Stimulated activated CD8-positive, alpha-beta memory T cell treated with anti-CD3 and anti-CD28 coated beads, Interleukin-15, amount 100 ng/mL, for 1 hour (primary cell): ENCODE measurements around the gene LIPJ.

ENCODE experiments used
- DNase-seq: peaks from one replicate; pipeline ENCODE4 v3.0.0-alpha.2; 2020; ENCODE audit warnings: low read depth

LIPJ gene

DNA sequence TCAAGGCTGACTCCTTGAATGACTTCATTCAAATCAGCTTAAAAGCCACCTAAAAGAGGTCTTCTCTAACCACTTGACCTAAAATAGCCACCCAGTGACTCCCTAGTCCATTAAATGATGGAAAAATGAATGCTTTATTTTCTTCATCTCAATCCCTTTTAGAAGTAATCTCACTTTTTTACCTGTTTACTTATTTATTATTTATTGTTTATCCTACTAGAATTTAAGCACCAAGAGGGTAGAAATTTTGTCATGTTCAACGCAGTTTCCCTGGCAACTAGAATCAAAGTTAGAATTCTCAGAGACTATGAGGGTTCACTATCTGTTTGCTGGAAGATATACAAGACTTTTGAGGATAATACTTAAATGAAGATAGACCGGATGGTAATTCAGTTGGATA is at the start of gene LIPJ:
LIPJ (plus strand) TSS at position 301 of the 400 bp plus-strand sequence. CDS start 3,926 bp downstream, outside the sequence.
- DNase-seq, result no peak

DNA sequence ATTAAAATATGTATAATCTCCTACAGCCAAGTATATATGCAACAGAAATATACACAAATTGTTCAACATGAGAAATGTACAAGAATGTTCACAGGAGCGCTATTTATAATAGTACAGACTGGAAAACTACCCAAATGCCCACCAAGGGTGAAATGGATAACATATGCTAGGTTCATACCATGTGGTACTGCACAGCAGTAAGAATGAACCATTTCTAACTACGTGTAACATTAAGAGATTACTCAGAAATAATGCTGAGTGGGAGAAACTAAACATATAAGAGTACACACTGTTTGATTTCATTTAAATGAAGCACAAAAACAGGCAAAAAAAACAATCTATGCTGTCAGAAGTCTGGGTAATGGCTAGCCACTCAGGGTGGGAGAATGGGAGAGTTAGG is 49.2 kb upstream of the LIPJ start:
- DNase-seq, result no peak

- DNase-seq, result no peak
These were observed 48.5 kb upstream of the LIPJ start for GRCh38 chr10:88538048-88538447.

DNA sequence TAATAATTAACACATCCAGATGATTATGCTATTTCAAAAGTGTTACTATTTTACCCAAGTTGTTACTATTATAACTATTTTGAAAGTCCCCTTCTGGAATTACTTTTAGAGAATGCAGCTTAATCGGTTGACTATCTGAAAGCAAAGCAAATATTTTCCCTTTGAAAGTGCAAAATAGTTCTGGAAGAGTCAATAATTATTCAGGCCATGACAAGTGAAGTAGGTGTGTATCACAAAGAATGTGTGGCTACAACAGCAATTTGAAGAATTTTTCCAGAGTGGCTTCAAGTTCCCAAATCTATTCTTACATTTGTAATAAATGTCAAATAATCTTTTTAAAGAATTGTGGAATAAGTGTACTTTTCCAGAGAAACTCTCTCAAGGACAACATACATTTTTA is 46.2 kb upstream of the LIPJ start:
- no peak for DNase-seq

DNA sequence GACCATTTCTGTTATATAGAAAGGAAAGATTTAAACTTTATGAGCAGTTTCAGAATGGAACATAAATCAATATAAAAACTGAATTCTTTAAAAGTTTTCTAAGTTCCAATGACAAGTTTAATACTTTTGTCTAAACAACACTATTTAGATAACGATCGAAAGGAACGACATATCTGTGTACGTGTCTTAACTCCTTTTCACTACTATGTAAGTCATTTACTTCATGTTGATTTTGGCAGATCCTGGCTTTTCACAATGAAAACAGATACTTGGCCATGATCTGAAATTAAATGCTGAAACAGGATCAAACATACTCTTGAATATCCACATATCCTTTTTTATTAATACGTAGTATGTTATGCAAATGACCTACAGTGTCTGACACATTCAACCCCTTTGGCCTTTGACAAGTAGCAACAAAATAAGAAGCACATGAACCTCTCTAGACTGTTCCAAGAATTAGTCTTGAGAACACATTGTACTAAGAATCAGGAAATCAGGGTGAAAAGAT is 45.4 kb upstream of the LIPJ start:
- no peak for DNase-seq

DNA sequence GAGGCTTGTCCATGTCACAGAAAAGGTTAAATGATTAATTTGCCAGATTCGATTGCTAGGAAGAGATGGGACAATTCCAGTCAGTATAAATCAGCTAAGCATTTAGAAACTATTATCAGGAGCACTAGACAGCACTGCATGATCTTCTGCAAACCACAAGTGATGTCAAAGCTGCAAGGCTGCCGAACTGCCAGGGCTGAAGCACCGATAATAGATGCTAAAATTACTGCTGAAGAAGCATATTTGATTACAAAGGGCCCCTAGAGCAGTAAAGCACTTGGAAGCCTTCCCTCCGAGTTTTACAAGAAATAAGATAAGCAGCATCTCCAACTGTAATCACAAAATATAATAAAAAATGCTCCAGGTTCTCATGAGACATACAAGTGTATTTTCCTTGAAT is 44.0 kb upstream of the LIPJ start:
- DNase-seq, result no peak

DNA sequence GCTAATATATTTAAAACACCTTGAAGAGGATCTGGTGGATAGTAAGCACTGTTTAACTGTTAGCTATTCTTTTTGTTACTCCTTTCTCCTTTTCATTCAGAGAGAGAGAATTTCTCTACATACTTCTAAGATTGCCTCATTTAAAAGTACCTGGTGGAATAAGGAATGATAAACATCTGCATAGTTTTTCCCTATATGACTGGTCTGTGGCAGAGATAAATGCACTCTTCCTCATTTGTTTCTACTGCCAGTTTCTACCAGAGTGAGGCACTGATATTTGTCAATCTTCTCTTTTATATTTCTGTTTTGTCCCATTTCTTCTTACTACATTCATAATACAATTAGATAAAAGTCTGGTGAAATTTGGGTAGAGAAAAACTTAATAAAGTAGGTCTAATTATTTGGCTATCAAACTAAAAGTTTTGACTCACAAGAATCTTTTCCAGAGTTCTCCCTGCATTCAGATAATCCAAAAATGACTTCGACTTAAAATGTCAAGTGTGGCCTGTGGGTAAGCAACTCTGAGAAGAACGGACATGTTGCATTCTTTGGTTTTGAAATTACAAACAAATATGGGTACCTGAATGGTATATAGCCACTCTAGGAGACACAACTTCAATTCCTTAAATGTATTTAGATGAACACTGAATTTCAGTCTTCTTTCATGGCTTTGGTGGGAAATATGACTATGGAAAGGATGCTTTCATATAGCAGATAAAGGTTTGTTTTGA is 42.3 kb upstream of the LIPJ start:
- no peak for DNase-seq

- DNase-seq, result no peak
These were observed 41.2 kb upstream of the LIPJ start for GRCh38 chr10:88545359-88545758.

DNA sequence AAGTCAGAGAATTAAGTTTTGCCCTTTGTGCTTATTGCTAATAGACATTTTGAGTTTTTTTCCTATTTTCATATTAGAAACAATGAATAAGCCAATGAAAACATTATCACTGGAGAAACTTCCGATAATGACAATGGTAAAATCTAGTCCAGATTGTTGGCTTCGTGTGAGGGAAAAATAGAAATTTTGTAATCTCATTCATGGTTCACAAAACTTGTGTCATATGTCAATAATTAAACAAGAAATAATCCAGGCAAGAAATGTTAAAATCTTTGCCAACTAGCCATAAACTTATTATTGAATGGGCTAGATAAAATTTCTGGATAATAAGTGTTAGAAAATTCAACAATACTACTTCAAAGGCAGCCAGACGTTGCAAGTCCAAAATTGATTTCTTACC is 40.1 kb upstream of the LIPJ start:
- DNase-seq, result no peak

DNA sequence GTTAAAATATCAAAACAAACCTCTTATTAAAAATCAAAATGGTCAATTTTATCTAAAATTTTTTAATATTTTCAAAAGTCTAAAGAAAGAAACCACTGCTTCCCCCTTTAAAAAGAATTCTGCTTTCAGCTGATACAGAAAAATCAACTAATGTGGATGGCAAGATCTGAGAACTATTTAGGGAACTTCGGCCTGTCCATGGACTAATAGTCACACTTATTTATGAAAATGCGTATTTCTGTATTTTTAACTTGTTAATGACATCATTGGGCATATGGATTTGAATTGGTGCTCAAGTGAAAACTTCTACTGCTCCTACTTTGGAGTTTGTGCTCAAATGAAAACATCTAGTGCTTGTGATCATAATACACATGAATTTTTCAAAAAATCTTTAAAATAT is 35.3 kb upstream of the LIPJ start:
- DNase-seq, result no peak

GRCh38 chr10:88553116-88553752 is 33.3 kb upstream of the LIPJ start:
- peak; percentile 13 for DNase-seq

GRCh38 chr10:88555190-88555908 is 31.2 kb upstream of the LIPJ start:
- no peak for DNase-seq

DNA sequence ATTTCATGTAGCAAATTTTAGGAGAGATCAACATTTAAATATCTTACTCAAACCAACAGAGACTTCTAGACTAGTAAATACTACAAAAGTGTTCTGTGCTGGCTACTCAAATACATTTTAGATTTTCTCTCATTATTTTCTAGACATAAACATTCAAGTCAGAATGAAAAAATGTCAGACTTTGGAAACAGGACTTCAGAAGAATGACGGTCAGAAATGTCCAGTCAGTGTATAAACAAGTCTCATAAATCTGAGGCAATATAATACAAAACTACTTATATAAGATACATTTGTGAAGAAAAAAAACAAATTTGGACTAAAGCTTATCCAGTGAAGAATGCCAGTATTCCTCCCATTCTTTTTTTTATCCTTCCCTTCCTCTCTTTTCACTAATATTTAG is 29.3 kb upstream of the LIPJ start:
- DNase-seq, result no peak

DNA sequence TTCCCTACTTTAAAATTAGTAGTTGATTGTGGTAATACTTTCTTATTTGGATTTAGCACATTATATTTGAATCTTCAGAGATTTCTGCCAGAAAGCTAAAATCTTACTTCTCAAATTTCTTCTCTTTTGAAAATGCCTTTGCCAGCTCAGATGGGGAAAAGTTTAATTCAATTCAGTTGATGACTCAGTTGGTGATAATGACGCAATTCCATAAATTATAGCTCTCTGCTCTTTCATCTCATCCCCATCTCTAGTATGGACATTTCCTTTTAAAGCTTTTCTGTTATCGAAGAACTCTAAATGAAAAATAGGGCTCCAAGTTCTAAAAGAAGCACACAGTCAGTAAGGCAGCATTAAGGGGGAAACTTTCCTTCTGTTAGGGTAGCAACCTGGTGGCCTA is 28.9 kb upstream of the LIPJ start:
- DNase-seq, result no peak

GRCh38 chr10:88562152-88562551 is 24.4 kb upstream of the LIPJ start:
- DNase-seq, result no peak

DNA sequence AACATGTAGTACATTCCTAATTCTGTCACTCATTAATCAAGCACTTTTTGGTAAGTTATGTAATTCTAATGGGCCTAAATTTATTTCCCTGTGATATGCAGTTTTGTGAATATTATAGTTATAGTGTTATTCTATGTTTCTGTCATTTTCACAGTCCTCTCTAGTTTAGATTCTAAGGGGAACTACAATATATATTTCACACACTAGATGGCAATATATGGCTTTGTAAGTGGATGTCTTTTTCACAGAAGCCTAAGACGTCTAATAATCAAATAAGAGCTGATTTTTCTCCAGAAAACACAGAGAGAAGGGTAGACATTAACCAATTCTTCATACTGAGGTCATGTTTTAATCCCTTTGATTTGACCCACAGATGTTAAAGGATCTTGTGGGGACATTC is 21.5 kb upstream of the LIPJ start:
- DNase-seq, result no peak

GRCh38 chr10:88582411-88582805 is 4.2 kb upstream of the LIPJ start:
- DNase-seq, result no peak

DNA sequence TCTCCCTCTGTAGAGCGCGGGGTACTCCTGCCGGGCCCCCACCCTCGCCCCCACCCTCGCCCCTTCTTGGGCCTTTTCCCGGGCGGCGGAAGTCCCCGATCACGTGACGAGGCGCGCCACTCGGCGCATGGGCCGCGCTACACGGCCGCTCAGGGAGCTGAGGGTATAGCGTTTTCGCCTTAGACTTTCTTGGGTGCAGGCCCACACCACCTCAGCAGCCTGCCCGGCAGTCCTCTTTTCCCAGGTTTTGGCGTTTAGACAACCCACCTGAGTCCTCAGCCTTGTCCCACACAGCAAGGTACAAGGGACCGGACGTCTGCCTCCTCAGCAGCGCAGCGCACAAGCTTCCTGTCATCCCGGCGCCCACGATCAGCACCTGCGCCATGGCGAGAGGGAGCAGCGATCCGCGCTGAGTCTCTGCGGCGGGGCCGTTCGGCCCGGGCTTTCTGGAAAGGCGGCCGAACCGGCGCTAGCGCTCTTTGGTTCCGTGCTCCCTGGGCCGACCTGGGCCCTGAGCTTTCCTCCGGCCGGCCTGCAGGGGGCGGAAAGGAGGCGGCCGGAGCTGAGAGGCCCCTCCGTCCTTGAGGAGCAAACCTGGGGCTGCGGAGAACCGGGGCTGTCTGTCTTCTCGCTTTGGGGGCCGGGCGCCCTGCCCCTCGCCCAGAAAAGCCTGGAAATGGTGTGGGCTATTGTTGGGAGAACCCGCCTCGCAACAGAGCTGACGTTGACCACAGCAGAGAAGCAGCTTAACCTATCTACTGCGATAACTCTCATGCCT is 3.6 kb upstream of the LIPJ start, which contains the start of gene RNLS:
RNLS (minus strand) TSS at position 513 of the 778 bp plus-strand sequence.
- peak; percentile 29 for DNase-seq

DNA sequence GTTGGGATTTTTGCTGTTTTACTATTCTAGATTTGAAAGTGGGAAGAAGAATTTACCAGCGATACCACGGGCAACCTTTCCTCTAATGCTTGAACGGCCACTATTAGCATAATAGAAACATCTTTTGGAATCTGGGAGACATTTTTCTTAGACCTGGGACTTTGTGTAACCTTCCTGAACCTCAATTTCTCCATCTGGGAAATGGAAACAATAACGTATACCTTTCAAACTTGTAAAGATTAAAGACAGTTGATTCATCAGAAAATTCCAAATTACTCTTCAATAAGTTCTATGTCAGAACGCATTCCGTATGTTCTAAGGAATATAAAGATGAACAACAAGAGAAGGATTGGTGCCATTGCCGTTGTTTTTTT is 3.0 kb upstream of the LIPJ start:
- no peak for DNase-seq

DNA sequence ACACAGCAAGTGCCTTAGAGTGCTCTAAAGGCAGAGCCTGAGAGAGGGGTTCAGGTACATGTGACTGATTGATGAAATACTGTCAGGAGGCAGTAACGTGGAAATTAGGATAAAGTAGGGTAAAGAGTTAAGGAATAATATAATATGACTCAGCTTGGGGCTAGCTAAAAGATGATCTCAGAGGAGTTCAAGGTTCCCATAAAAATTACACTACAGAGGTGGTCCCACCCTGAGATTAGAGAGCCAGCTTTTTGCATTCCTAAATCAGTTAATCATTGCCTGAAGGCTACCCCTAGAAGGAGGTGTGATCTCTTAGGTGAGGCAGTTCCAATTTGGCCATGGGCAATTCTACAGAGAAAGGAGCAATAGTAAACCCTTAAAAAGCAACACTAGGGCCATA is 5.8 kb downstream of the LIPJ start:
- DNase-seq, result no peak

DNA sequence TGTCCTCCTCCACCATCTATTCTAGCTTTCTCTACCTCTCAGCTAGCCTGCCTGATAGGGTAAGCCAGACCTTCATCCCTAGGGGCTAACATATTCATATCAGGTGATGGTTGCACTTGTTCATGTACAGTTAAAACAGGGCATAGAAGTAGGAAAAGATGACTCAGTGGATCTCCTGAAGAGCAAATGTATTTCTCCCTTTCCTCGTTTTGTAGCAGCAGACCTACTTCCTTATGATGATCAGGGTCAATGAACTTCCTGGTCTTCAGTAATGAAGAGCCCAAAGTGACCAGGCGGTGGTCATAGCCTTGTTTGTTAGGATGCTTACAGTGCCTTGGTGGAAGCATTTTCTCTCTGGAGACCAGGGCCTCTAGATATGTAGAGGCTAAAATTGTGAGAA is 6.3 kb downstream of the LIPJ start:
- no peak for DNase-seq

- no peak for DNase-seq
These were observed 7.9 kb downstream of the LIPJ start for GRCh38 chr10:88594482-88594881.
